CD4-positive, alpha-beta T cell (primary cell): ENCODE data around the gene C12orf60. TPM values are rescaled to one million over a fixed set of nuclear protein-coding genes. Genes with fewer than 3 reads are reported as not detected.

Experiments
- ATAC-seq: fragments of 200-7000 bp; cut with Tn5 transposase; one replicate; pipeline ENCODE4 v1.10.0; 2022; ENCODE audit warnings: mild to moderate bottlenecking; ENCODE audit not compliant: poor library complexity
- CTCF ChIA-PET: fragments of 350-600 bp; sonication (Branson Sonifier 250); formaldehyde crosslinking; loops from one replicate; lab custom pipeline; 2021; ENCODE audit warnings: antibody characterized with exemption, inconsistent platforms; lab: Charles Lee
- POLR2A ChIA-PET: fragments of 350-600 bp; sonication (Branson Sonifier 250); formaldehyde crosslinking; loops from one replicate; lab custom pipeline; 2021; ENCODE audit warnings: antibody characterized with exemption, inconsistent platforms; lab: Charles Lee
- DNase-seq, 14 experiments: peaks; one replicate each; pipeline ENCODE4 v3.0.0-alpha.2; 2013 to 2020; ENCODE audit warnings: mixed read lengths in 2 of 14
- H3K27ac ChIP-seq, 2 donors: one replicate each; pipeline versions ENCODE4 v1.5.1 to v1.7.0; 2013; ENCODE audit warnings: low read length in 2 of 2, low read depth in 1 of 2, mild to moderate bottlenecking in 1 of 2
- H3K27me3 ChIP-seq, 2 experiments: 1 replicate in 1 of 2; 2 replicates in 1 of 2; pipeline versions ENCODE4 v1.6.1 to v1.7.0; 2013; ENCODE audit warnings: low read length in 2 of 2, control low read depth in 1 of 2, mild to moderate bottlenecking in 1 of 2, moderate library complexity in 1 of 2; ENCODE audit not compliant: insufficient read depth in 2 of 2, control insufficient read depth in 1 of 2
- H3K36me3 ChIP-seq: one replicate; pipeline ENCODE4 v1.6.1; 2013; ENCODE audit warnings: low read length, control low read depth; ENCODE audit not compliant: insufficient read depth
- H3K4me1 ChIP-seq: one replicate; pipeline ENCODE4 v1.6.1; 2013; ENCODE audit warnings: low read length, control low read depth; ENCODE audit not compliant: insufficient read depth
- H3K4me3 ChIP-seq: one replicate; pipeline ENCODE4 v1.5.1; 2013; ENCODE audit warnings: mild to moderate bottlenecking, low read length, moderate library complexity
- H3K9me3 ChIP-seq, 2 experiments: 1 replicate in 1 of 2; 2 replicates in 1 of 2; pipeline versions ENCODE4 v1.6.1 to v1.7.0; 2013; ENCODE audit warnings: low read length in 2 of 2, mild to moderate bottlenecking in 2 of 2, control low read depth in 1 of 2, moderate library complexity in 1 of 2; ENCODE audit not compliant: control insufficient read depth in 1 of 2, insufficient read depth in 1 of 2
- H3K27ac Mint-ChIP-seq: one replicate; pipeline ENCODE4 v1.8.0; 2020; ENCODE audit warnings: mixed read lengths
- H3K27me3 Mint-ChIP-seq: one replicate; pipeline ENCODE4 v1.8.0; 2021; ENCODE audit warnings: mixed read lengths
- H3K36me3 Mint-ChIP-seq: one replicate; pipeline ENCODE4 v1.8.0; 2021; ENCODE audit warnings: low read depth, mixed read lengths
- H3K4me1 Mint-ChIP-seq: one replicate; pipeline ENCODE4 v1.8.0; 2021; ENCODE audit warnings: low read depth, mixed read lengths
- H3K4me3 Mint-ChIP-seq: one replicate; pipeline ENCODE4 v1.8.0; 2020; ENCODE audit warnings: mild to moderate bottlenecking, mixed read lengths
- H3K9me3 Mint-ChIP-seq: one replicate; pipeline ENCODE4 v1.8.0; 2020; ENCODE audit warnings: mixed read lengths
- CTCF ChIP-seq: fragments of 200-600 bp; IDR thresholded peaks from one replicate; pipeline ENCODE4 v1.8.0; 2022; ENCODE audit warnings: antibody characterized with exemption, mild to moderate bottlenecking
- intact Hi-C, 2 experiments: fragments of 100-400 bp; cut with DNase I in 1 of 2; cut with micrococcal nuclease in 1 of 2; formaldehyde crosslinking; loops; one replicate each; pipeline versions ENCODE4 v1.15.1 to v1.9.0; 2023 to 2025; cut with DNase I, micrococcal nuclease
- total RNA-seq, 174 experiments: library from RNA in 2 of 174; stranded (reverse) in 2 of 174; gene quantifications; one replicate each; pipeline ENCODE4 v1.2.3 and lab custom pipeline; 2021 to 2026

The C12orf60 gene
- total RNA-seq, 2 experiments from 2014 or later: 0.11 to 0.22 TPM

- H3K9me3 Mint-ChIP-seq: no peaks in the 10 kb centered on the region
- no peaks in the 10 kb centered on the region for H3K9me3 ChIP-seq
- ATAC-seq: no peak
These were observed 43.6 kb downstream of the C12orf60 start for GRCh38 chr12:14846876-14847580.

GRCh38 chr12:14849661-14850060, 46.2 kb downstream of the C12orf60 start:
- H3K27ac ChIP-seq: no peak overlapping the region
- ATAC-seq (no peak), DNase-seq (no peak)
- TF ChIP-seq CTCF: no peak
- Mint-ChIP-seq H3K36me3 (no peaks in the 10 kb centered on the region), H3K4me1 (peaks cover 9% of the 10 kb centered on the region), H3K9me3 (no peaks in the 10 kb centered on the region), H3K27me3 (no peaks in the 10 kb centered on the region), H3K27ac (no peak overlapping the region), H3K4me3 (no peak overlapping the region)
- H3K4me3 ChIP-seq: no peak overlapping the region
- POLR2A ChIA-PET: no interaction called here
- CTCF ChIA-PET: no interaction called here
- H3K27me3 ChIP-seq: no peaks in the 10 kb centered on the region
- no peaks in the 10 kb centered on the region for H3K9me3 ChIP-seq
- H3K4me1 ChIP-seq: peaks cover 3% of the 10 kb centered on the region
- no peaks in the 10 kb centered on the region for H3K36me3 ChIP-seq
- intact Hi-C loops: loop anchor here (1.0 to 5.0 kb wide), 5 partner anchors 17 to 127 kb away; partner anchors contain the start of gene MGP (in 1 of the 2)

More at GRCh38 chr12:14846876-14847580, 43.6 kb downstream of the C12orf60 start:
- intact Hi-C loops: loop anchor here (2.0 to 5.0 kb wide), 5 partner anchors 40 to 125 kb away; partner anchors contain the start of gene MGP (in 1 of the 2)
- DNase-seq: no peak
- Mint-ChIP-seq H3K4me1 (peaks cover 9% of the 10 kb centered on the region), H3K4me3 (no peak overlapping the region), H3K27me3 (no peaks in the 10 kb centered on the region), H3K36me3 (no peaks in the 10 kb centered on the region), H3K27ac (no peak overlapping the region)
- no peak for TF ChIP-seq CTCF
- no peak overlapping the region for H3K4me3 ChIP-seq
- H3K4me1 ChIP-seq: peaks cover 3% of the 10 kb centered on the region
- H3K27ac ChIP-seq: no peak overlapping the region
- H3K27me3 ChIP-seq: no peaks in the 10 kb centered on the region
- CTCF ChIA-PET: interaction anchor here (1.3 to 4.2 kb wide), 2 partner anchors 36 to 149 kb away, joined by 3 to 31 read pairs; no protein-coding TSS in a partner anchor
- H3K36me3 ChIP-seq: no peaks in the 10 kb centered on the region
- POLR2A ChIA-PET: interaction anchor here (1.4 to 1.7 kb wide), 2 partner anchors 12 to 148 kb away, joined by 3 to 5 read pairs; no protein-coding TSS in a partner anchor

GRCh38 chr12:14850929-14851663, 47.6 kb downstream of the C12orf60 start:
- intact Hi-C loops: loop anchor here in 1 of 2 experiments (1.0 kb wide), 1 partner anchor 15 kb away; no protein-coding TSS in a partner anchor

More at GRCh38 chr12:14850929-14851663, 47.6 kb downstream of the C12orf60 start:
- Histone ChIP-seq H3K4me1 (no peaks in the 10 kb centered on the region), H3K27ac (no peak overlapping the region), H3K4me3 (no peak overlapping the region), H3K9me3 (no peaks in the 10 kb centered on the region), H3K27me3 (no peaks in the 10 kb centered on the region), H3K36me3 (no peaks in the 10 kb centered on the region)
- no peak for DNase-seq
- Mint-ChIP-seq H3K9me3 (no peaks in the 10 kb centered on the region), H3K36me3 (no peaks in the 10 kb centered on the region), H3K4me1 (peaks cover 4% of the 10 kb centered on the region), H3K4me3 (no peak overlapping the region), H3K27ac (no peak overlapping the region), H3K27me3 (no peaks in the 10 kb centered on the region)
- no peak for TF ChIP-seq CTCF
- CTCF ChIA-PET: interaction anchor here (0.7 to 0.8 kb wide), 2 partner anchors 81 to 145 kb away, joined by 3 to 5 read pairs; no protein-coding TSS in a partner anchor
- POLR2A ChIA-PET: no interaction called here
- ATAC-seq: no peak
